Esophagus squamous epithelium (tissue), 4 donors: ENCODE data around the gene PSPN.
"Not testable (repeated sequence)": the region's sequence is repeated elsewhere in the genome, so short reads cannot be mapped to it uniquely, and the experiment has no call there.

Experiments used
- POLR2A ChIP-seq, 4 donors: fragments of 450-650 bp; IDR thresholded peaks; one replicate each; pipeline ENCODE4 v1.6.1; 2017; ENCODE audit warnings: antibody characterized with exemption in 4 of 4, mild to moderate bottlenecking in 4 of 4, moderate library complexity in 3 of 4
- TF ChIP-seq, protein P1 (sequence below), 6 experiments: fragments of 450-650 bp in 4 of 6; fragments of 200-600 bp in 2 of 6; sonication (generic) in 2 of 6; IDR thresholded peaks; one replicate each; pipeline ENCODE4 v1.5.1; 2016 to 2019; ENCODE audit warnings: antibody characterized with exemption in 6 of 6, mild to moderate bottlenecking in 4 of 6, moderate library complexity in 4 of 6

- TF ChIP-seq, protein P1, sequence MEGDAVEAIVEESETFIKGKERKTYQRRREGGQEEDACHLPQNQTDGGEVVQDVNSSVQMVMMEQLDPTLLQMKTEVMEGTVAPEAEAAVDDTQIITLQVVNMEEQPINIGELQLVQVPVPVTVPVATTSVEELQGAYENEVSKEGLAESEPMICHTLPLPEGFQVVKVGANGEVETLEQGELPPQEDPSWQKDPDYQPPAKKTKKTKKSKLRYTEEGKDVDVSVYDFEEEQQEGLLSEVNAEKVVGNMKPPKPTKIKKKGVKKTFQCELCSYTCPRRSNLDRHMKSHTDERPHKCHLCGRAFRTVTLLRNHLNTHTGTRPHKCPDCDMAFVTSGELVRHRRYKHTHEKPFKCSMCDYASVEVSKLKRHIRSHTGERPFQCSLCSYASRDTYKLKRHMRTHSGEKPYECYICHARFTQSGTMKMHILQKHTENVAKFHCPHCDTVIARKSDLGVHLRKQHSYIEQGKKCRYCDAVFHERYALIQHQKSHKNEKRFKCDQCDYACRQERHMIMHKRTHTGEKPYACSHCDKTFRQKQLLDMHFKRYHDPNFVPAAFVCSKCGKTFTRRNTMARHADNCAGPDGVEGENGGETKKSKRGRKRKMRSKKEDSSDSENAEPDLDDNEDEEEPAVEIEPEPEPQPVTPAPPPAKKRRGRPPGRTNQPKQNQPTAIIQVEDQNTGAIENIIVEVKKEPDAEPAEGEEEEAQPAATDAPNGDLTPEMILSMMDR (IDR thresholded peaks at IDR 0.05), result not testable (repeated sequence)
- not testable (repeated sequence) for TF ChIP-seq POLR2A (IDR thresholded peaks at IDR 0.05)
Observed at GRCh38 chr19:6349271-6349670, 26.5 kb downstream of the PSPN start.
